Spinal cord (tissue), 10 donors: Measurements from ENCODE around the gene CDC42SE2. TPM values are rescaled to one million over a fixed set of nuclear protein-coding genes. Genes with fewer than 3 reads are reported as not detected.
"Not testable (repeated sequence)": the region's sequence is repeated elsewhere in the genome, so short reads cannot be mapped to it uniquely, and the experiment has no call there.

ENCODE experiments used
- DNase-seq, 6 donors: peaks; one replicate each; pipeline versions ENCODE4 v3.0.0 to v3.0.0-alpha.2; 2013 to 2015; ENCODE audit warnings: low spot score in 6 of 6, low read depth in 4 of 6
- H3K27ac ChIP-seq: one replicate; pipeline ENCODE4 v1.5.1; 2013; ENCODE audit warnings: low read depth, low read length, control low read depth
- H3K27me3 ChIP-seq: one replicate; pipeline ENCODE4 v1.6.1; 2013; ENCODE audit warnings: low read length; ENCODE audit not compliant: control insufficient read depth, insufficient read depth
- H3K36me3 ChIP-seq: one replicate; pipeline ENCODE4 v1.6.1; 2013; ENCODE audit warnings: low read length; ENCODE audit not compliant: control insufficient read depth, insufficient read depth
- H3K4me1 ChIP-seq: one replicate; pipeline ENCODE4 v1.6.1; 2013; ENCODE audit warnings: low read length; ENCODE audit not compliant: control insufficient read depth, insufficient read depth
- H3K4me3 ChIP-seq: one replicate; pipeline ENCODE4 v1.5.1; 2013; ENCODE audit warnings: low read depth, low read length, control low read depth
- H3K9me3 ChIP-seq: one replicate; pipeline ENCODE4 v1.6.1; 2013; ENCODE audit warnings: low read length; ENCODE audit not compliant: control insufficient read depth, insufficient read depth
- WGBS: methylation state at CpG from one replicate; pipeline ENCODE4 v1.1.5; 2013; ENCODE audit warnings: missing lambda C conversion rate; ENCODE audit not compliant: insufficient coverage; 5-methylcytosine and 5-hydroxymethylcytosine counted together
- polyA plus RNA-seq, 2 donors: library from polyadenylated mRNA; unstranded; fragments of 120-200 nt; gene quantifications; one replicate each; pipeline ENCODE4 v1.2.1, GENCODE V29; 2013; ENCODE audit not compliant: insufficient read length in 2 of 2
- total RNA-seq, 2 donors: library from RNA; depleted of rRNA in 1 of 2; stranded (reverse); fragments of 120-200 nt in 1 of 2; fragments of >200 nt in 1 of 2; gene quantifications; one replicate each; pipeline versions ENCODE4 v1.2.3 to v1.2.4, GENCODE V29; 2013 to 2014
- donor health status: healthy.

The CDC42SE2 gene
- total and polyA plus RNA-seq, 4 donors: 35.1 to 89.5 (median 52.9) TPM

- H3K27me3 ChIP-seq: no peaks in the 10 kb centered on the region
- peak overlapping the region; percentile 84 for H3K4me3 ChIP-seq
- 60% methylated on average over 2 of the region's 10 CpGs for WGBS
- peak in 3 of 6 donors; percentile 1 to 24 (median 3) for DNase-seq
- H3K9me3 ChIP-seq: no peaks in the 10 kb centered on the region
- H3K4me1 ChIP-seq: peaks cover 4% of the 10 kb centered on the region
- H3K27ac ChIP-seq: peak overlapping the region; percentile 22
- H3K36me3 ChIP-seq: no peaks in the 10 kb centered on the region
Measured at GRCh38 chr5:131262953-131263541, 806 bp upstream of the CDC42SE2 start.

- peak; percentile 6 to 68 (median 35) for DNase-seq
- 0% methylated on average over 26 of the region's 34 CpGs for WGBS
Measured at GRCh38 chr5:131264451-131265099, 722 bp downstream of the CDC42SE2 start.

GRCh38 chr5:131265311-131265803 lies 1.5 kb downstream of the CDC42SE2 start:
- peak in 2 of 6 donors; percentile 22 to 28 for DNase-seq
- H3K36me3 ChIP-seq: no peaks in the 10 kb centered on the region
- no CpG with 5 or more reads among the region's 2 CpGs for WGBS
- peaks cover 4% of the 10 kb centered on the region for H3K4me1 ChIP-seq
- no peaks in the 10 kb centered on the region for H3K27me3 ChIP-seq
- H3K27ac ChIP-seq: no peak overlapping the region
- peak overlapping the region; percentile 84 for H3K4me3 ChIP-seq
- no peaks in the 10 kb centered on the region for H3K9me3 ChIP-seq

More at GRCh38 chr5:131264451-131265099, 722 bp downstream of the CDC42SE2 start:
- H3K4me3 ChIP-seq: peak overlapping the region; percentile 84
- peaks cover 4% of the 10 kb centered on the region for H3K4me1 ChIP-seq
- no peaks in the 10 kb centered on the region for H3K27me3 ChIP-seq
- no peaks in the 10 kb centered on the region for H3K9me3 ChIP-seq
- peak overlapping the region; percentile 84 for H3K27ac ChIP-seq
- no peaks in the 10 kb centered on the region for H3K36me3 ChIP-seq

- Histone ChIP-seq H3K27ac (no peak overlapping the region), H3K9me3 (no peaks in the 10 kb centered on the region), H3K36me3 (no peaks in the 10 kb centered on the region), H3K4me3 (no peak overlapping the region), H3K4me1 (peaks cover 4% of the 10 kb centered on the region), H3K27me3 (no peaks in the 10 kb centered on the region)
- no peak for DNase-seq
- 96% methylated on average over 5 of the region's 16 CpGs for WGBS
Measured at GRCh38 chr5:131266370-131267060, 2.7 kb downstream of the CDC42SE2 start.

- DNase-seq: no peak
- no peak overlapping the region for H3K27ac ChIP-seq
- no peaks in the 10 kb centered on the region for H3K9me3 ChIP-seq
- no peak overlapping the region for H3K4me3 ChIP-seq
- no peaks in the 10 kb centered on the region for H3K36me3 ChIP-seq
- peaks cover 7% of the 10 kb centered on the region for H3K4me1 ChIP-seq
- H3K27me3 ChIP-seq: no peaks in the 10 kb centered on the region
- 100% methylated on average over 1 of the region's 12 CpGs for WGBS
Measured at GRCh38 chr5:131268758-131269370, 5.0 kb downstream of the CDC42SE2 start.

- H3K36me3 ChIP-seq: no peaks in the 10 kb centered on the region
- H3K27ac ChIP-seq: no peak overlapping the region
- no peaks in the 10 kb centered on the region for H3K9me3 ChIP-seq
- peaks cover 8% of the 10 kb centered on the region for H3K4me1 ChIP-seq
- no peak for DNase-seq
- WGBS: no CpG with 5 or more reads among the region's 2 CpGs
- H3K27me3 ChIP-seq: no peaks in the 10 kb centered on the region
- no peak overlapping the region for H3K4me3 ChIP-seq
Measured at GRCh38 chr5:131270809-131271208, 7.0 kb downstream of the CDC42SE2 start.

GRCh38 chr5:131271888-131272287 lies 8.0 kb downstream of the CDC42SE2 start:
- H3K9me3 ChIP-seq, H3K4me1 ChIP-seq, H3K27ac ChIP-seq, H3K4me3 ChIP-seq, DNase-seq, H3K36me3 ChIP-seq, H3K27me3 ChIP-seq: not testable (repeated sequence)
- WGBS: 92% methylated on average over 5 of the region's 8 CpGs

- H3K27ac ChIP-seq: no peak overlapping the region
- H3K27me3 ChIP-seq: no peaks in the 10 kb centered on the region
- H3K36me3 ChIP-seq: no peaks in the 10 kb centered on the region
- no peak overlapping the region for H3K4me3 ChIP-seq
- DNase-seq: no peak
- H3K4me1 ChIP-seq: peaks cover 4% of the 10 kb centered on the region
- no peaks in the 10 kb centered on the region for H3K9me3 ChIP-seq
- 86% methylated on average over 2 of the region's 5 CpGs for WGBS
Measured at GRCh38 chr5:131272307-131272706, 8.5 kb downstream of the CDC42SE2 start.

GRCh38 chr5:131272724-131273123 lies 8.9 kb downstream of the CDC42SE2 start:
- no peaks in the 10 kb centered on the region for H3K36me3 ChIP-seq
- WGBS: no CpG with 5 or more reads among the region's 2 CpGs
- no peak for DNase-seq
- peaks cover 4% of the 10 kb centered on the region for H3K4me1 ChIP-seq
- no peaks in the 10 kb centered on the region for H3K9me3 ChIP-seq
- no peak overlapping the region for H3K27ac ChIP-seq
- no peaks in the 10 kb centered on the region for H3K27me3 ChIP-seq
- H3K4me3 ChIP-seq: no peak overlapping the region
